Heart right ventricle (tissue), 16 donors: ENCODE measurements around the gene GLCE. TPM values are rescaled to one million over a fixed set of nuclear protein-coding genes. Genes with fewer than 3 reads are reported as not detected.

Experiments
- ATAC-seq, 8 donors: fragments of 200-7000 bp; cut with Tn5 transposase; one replicate each; pipeline ENCODE4 v1.9.1; 2020; ENCODE audit warnings: mild to moderate bottlenecking in 8 of 8, moderate library complexity in 8 of 8, moderate number of reproducible peaks in 1 of 8
- DNase-seq, 2 donors: peaks; one replicate each; pipeline ENCODE4 v3.0.0-alpha.2; 2020
- H3K27ac ChIP-seq, 10 donors: fragments of 200-600 bp; sonication (generic) in 2 of 10; one replicate each; pipeline versions ENCODE4 v1.5.0 to v1.8.0; 2020 to 2022; ENCODE audit warnings: mild to moderate bottlenecking in 3 of 10
- H3K27me3 ChIP-seq, 7 donors: fragments of 200-600 bp; one replicate each; pipeline ENCODE4 v1.8.0; 2021 to 2022; ENCODE audit warnings: mild to moderate bottlenecking in 2 of 7
- H3K36me3 ChIP-seq, 9 donors: fragments of 200-600 bp; sonication (generic) in 1 of 9; one replicate each; pipeline versions ENCODE4 v1.5.0 to v1.8.0; 2020 to 2022; ENCODE audit warnings: mild to moderate bottlenecking in 2 of 9
- H3K4me1 ChIP-seq, 9 donors: fragments of 200-600 bp; sonication (generic) in 1 of 9; one replicate each; pipeline versions ENCODE4 v1.5.0 to v1.8.0; 2020 to 2022; ENCODE audit warnings: mild to moderate bottlenecking in 4 of 9
- H3K4me3 ChIP-seq, 10 donors: fragments of 200-600 bp; sonication (generic) in 2 of 10; one replicate each; pipeline versions ENCODE4 v1.5.0 to v1.8.0; 2020 to 2022; ENCODE audit warnings: mild to moderate bottlenecking in 7 of 10, moderate library complexity in 2 of 10
- H3K9me3 ChIP-seq, 11 donors: fragments of 200-600 bp in 10 of 11; sonication (generic) in 2 of 11; one replicate each; pipeline versions ENCODE4 v1.5.0 to v1.8.0; 2013 to 2022; ENCODE audit warnings: mild to moderate bottlenecking in 2 of 11, control low read depth in 1 of 11, moderate library complexity in 1 of 11
- CTCF ChIP-seq, 9 donors: fragments of 200-600 bp; sonication (generic) in 2 of 9; IDR thresholded peaks; one replicate each; pipeline versions ENCODE4 v1.5.0 to v1.8.0; 2021 to 2022; ENCODE audit warnings: antibody characterized with exemption in 9 of 9, mild to moderate bottlenecking in 5 of 9, moderate library complexity in 1 of 9
- WGBS, 2 donors: extraction: QIAGEN DNeasy Blood & Tissue Kit; methylation state at CpG; one replicate each; pipeline ENCODE4 v1.1.7; 2013; ENCODE audit warnings: inconsistent platforms in 1 of 2; 5-methylcytosine and 5-hydroxymethylcytosine counted together
- intact Hi-C, 10 donors: fragments of 100-400 bp; cut with DNase I; formaldehyde crosslinking; loops; one replicate each; pipeline versions ENCODE4 v1.11.1 to v1.14.2; 2022
- polyA plus RNA-seq, 2 donors: library from polyadenylated mRNA; stranded (reverse); fragments of 200-250 nt; gene quantifications; one replicate each; pipeline ENCODE4 v1.2.3, GENCODE V29; 2013
- total RNA-seq, 10 donors: library from RNA; stranded (reverse); fragmentation: NEBNext Ultra II Directional in 3 of 10; extraction: Animal tissue kit (Norgen Biotek cat#: 25700) in 3 of 10; gene quantifications; one replicate each; pipeline versions ENCODE4 v1.2.1 to v1.2.4, GENCODE V29; 2021 to 2023
- donor health status: Arrhythmogenic right ventricular cardiomyopathy.
- donor health status: ischemic (EF 13 %, LVEDD 7.1; RV severe dilation, severe dysfunction).
- donor health status: healthy with polysubstance abuse.
- donor health status: DM: no; HTN: yes; CAD: no.
- donor health status: DM: no; HTN: no; CAD: no.
- donor health status: ischemic (EF 25% LVEDD 6.9; RV normal size, moderate dysfunction).
- donor health status: ischemic (EF 25% LVEDD 5.7; RV mildly dilated, moderate dysfunction).
- donor health status: healthy.
- donor health status: DM: yes; HTN: yes; CAD: no.
- donor health status: Ischemic cardiomyopathy.
- donor health status: ischemic (EF 35%, LVEDD 5.7; RV mildly dilated, moderate dysfunction).
- donor health status: nonischemic (EF 11% LVEDD 7.7; RV severe dilation, severe dysfunction).
- donor health status: DM: yes; HTN: yes; CAD: no.
- donor health status: PGD.
- donor health status: ischemic (EF 29% LVEDD 5.4; RV normal size, mild dysfunction).
- donor health status: nonischemic (EF 23%, LVEDD 6.1; RV moderate dilation, normal function).

Gene GLCE
- total and polyA plus RNA-seq, 12 donors = 5.4 to 13.3 (median 7.5) TPM

GRCh38 chr15:69185706-69186105 lies 25.3 kb downstream of the GLCE start:
- no peak for ATAC-seq
- H3K36me3 ChIP-seq = no peaks in the 10 kb centered on the region
- TF ChIP-seq CTCF (IDR thresholded peaks at IDR 0.05) = no peak
- 98% methylated on average over 3 of the region's 3 CpGs for WGBS, 2 donors
- H3K27ac ChIP-seq = no peak overlapping the region
- no peak overlapping the region for H3K4me3 ChIP-seq
- DNase-seq = no peak
- peaks cover 0 to 17% (median 8%) of the 10 kb centered on the region in 11 donors for H3K9me3 ChIP-seq
- H3K27me3 ChIP-seq = no peaks in the 10 kb centered on the region
- intact Hi-C loops = no loop called here
- peaks cover 0 to 3% (median 0%) of the 10 kb centered on the region in 9 donors for H3K4me1 ChIP-seq

DNA sequence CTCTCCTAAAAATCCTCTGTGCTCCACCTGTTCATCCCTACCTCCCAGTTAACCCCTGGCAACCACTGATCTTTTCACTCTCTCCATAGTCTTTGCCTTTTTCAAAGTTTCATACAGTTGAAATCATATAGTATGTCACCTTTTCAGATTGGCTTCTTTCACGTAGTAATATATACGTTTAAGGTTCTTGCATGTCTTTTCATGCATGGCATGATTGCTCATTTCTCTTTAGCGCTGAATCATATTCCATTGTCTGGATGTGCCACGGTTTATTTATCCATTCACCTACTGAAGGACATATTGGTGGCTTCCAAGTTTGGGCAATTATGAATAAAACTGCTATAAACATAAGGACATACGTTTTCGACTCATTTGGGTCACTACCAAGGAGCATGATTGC lies 28.7 kb downstream of the GLCE start:
- H3K36me3 ChIP-seq = no peaks in the 10 kb centered on the region
- H3K4me1 ChIP-seq = peaks cover 2 to 25% (median 9%) of the 10 kb centered on the region in 9 donors
- no peaks in the 10 kb centered on the region for H3K27me3 ChIP-seq
- 95 to 98% methylated on average over 6 of the region's 6 CpGs for WGBS, 2 donors
- H3K4me3 ChIP-seq = no peak overlapping the region
- intact Hi-C loops = no loop called here
- TF ChIP-seq CTCF (IDR thresholded peaks at IDR 0.05) = no peak
- no peak for ATAC-seq
- no peak overlapping the region for H3K27ac ChIP-seq
- no peak for DNase-seq
- H3K9me3 ChIP-seq = peaks cover 0 to 19% (median 9%) of the 10 kb centered on the region in 11 donors

DNA sequence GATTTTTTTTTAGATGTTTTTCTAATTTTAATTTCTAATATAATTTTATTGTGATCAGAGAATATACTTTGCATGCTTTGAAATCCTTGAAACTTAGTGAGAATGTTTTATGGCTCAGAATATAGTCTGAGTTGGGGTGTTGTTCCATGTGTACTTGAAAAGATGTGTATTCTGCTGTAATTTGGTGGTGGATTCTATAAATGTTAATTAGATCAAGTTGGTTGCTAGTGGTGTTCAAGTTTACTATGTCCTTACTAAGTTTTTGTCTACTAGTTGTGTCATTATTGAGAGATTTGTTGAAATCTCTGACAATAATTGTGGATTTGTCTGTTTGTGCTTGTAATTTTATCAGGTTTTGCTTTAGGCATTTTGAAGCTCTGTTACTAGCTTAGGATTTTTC lies 29.7 kb downstream of the GLCE start:
- Histone ChIP-seq H3K9me3 (peaks cover 0 to 19% (median 9%) of the 10 kb centered on the region in 11 donors), H3K36me3 (no peaks in the 10 kb centered on the region), H3K4me3 (no peak overlapping the region), H3K4me1 (peaks cover 2 to 31% (median 18%) of the 10 kb centered on the region in 9 donors), H3K27me3 (no peaks in the 10 kb centered on the region), H3K27ac (no peak overlapping the region)
- intact Hi-C loops = no loop called here
- ATAC-seq = no peak
- no peak for DNase-seq
- no peak for TF ChIP-seq CTCF (IDR thresholded peaks at IDR 0.05)

DNA sequence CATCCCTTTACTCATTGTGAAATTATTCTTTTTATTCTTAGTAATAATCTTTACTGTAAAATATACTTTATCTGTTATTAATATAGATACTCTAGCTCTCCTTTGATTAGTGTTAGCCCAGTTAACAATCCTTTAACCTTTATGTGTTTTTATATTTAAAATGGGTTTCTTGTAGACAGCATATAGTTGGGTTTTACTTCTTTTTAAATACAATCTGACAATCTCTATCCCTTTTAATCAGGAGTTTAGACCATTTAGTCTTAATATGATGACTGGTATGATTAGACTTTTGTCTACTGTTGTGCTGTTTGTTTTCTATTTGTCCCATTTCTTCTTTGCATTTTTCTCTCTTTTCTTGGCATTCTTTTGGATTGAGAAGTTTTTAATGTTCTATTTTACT lies 30.1 kb downstream of the GLCE start:
- peaks cover 2 to 36% (median 21%) of the 10 kb centered on the region in 9 donors for H3K4me1 ChIP-seq

More for the DNA sequence above, 30.1 kb downstream of the GLCE start:
- Histone ChIP-seq H3K9me3 (peaks cover 0 to 19% (median 9%) of the 10 kb centered on the region in 11 donors), H3K4me3 (no peak overlapping the region), H3K27ac (no peak overlapping the region), H3K27me3 (no peaks in the 10 kb centered on the region), H3K36me3 (no peaks in the 10 kb centered on the region)
- intact Hi-C loops = no loop called here
- ATAC-seq = no peak
- no peak for TF ChIP-seq CTCF (IDR thresholded peaks at IDR 0.05)
- no peak for DNase-seq
